Fibroblast of lung (primary cell): ENCODE measurements around the gene PAPOLG. TPM values are rescaled to one million over a fixed set of nuclear protein-coding genes. Genes with fewer than 3 reads are reported as not detected.

ENCODE experiments used
- DNase-seq, 2 donors: peaks; one replicate each; pipeline versions ENCODE4 v3.0.0 to v3.0.0-alpha.2; 2010; ENCODE audit warnings: low read depth in 2 of 2
- H2AFZ ChIP-seq: 2 replicates; pipeline ENCODE4 v1.5.1; 2012; ENCODE audit warnings: low read length, control low read depth, inconsistent platforms
- H3K27ac ChIP-seq: 2 replicates; pipeline ENCODE4 v1.5.1; 2011; ENCODE audit warnings: low read length, control low read depth; ENCODE audit not compliant: insufficient read depth
- H3K27me3 ChIP-seq: 2 replicates; pipeline ENCODE4 v1.5.1; 2011; ENCODE audit warnings: mild to moderate bottlenecking, low read length; ENCODE audit not compliant: control insufficient read depth, insufficient read depth
- H3K36me3 ChIP-seq: 2 replicates; pipeline ENCODE4 v1.5.1; 2011; ENCODE audit warnings: low read length; ENCODE audit not compliant: control insufficient read depth, insufficient read depth
- H3K4me1 ChIP-seq: 2 replicates; pipeline ENCODE4 v1.5.1; 2011; ENCODE audit warnings: low read length; ENCODE audit not compliant: control insufficient read depth, insufficient read depth; ENCODE audit errors: extremely low read depth
- H3K4me2 ChIP-seq: 2 replicates; pipeline ENCODE4 v1.5.1; 2011; ENCODE audit warnings: low read length, control low read depth; ENCODE audit not compliant: insufficient read depth; ENCODE audit errors: extremely low read depth
- H3K4me3 ChIP-seq, 4 experiments: fragments of 200-600 bp in 1 of 4; sonication (generic) in 1 of 4; replicated peaks in 1 of 4; 2 replicates each; pipeline ENCODE4 v1.5.1; 2011 to 2016; ENCODE audit warnings: low read length in 4 of 4, low read depth in 3 of 4, mild to moderate bottlenecking in 3 of 4, control low read depth in 2 of 4, inconsistent platforms in 1 of 4, mixed read lengths in 1 of 4; ENCODE audit not compliant: insufficient read depth in 1 of 4; ENCODE audit errors: control extremely low read depth in 1 of 4
- H3K79me2 ChIP-seq: 2 replicates; pipeline ENCODE4 v1.5.1; 2012; ENCODE audit warnings: mild to moderate bottlenecking, low read length, inconsistent platforms; ENCODE audit not compliant: control insufficient read depth, insufficient read depth
- H3K9ac ChIP-seq: 2 replicates; pipeline ENCODE4 v1.5.1; 2011; ENCODE audit warnings: mild to moderate bottlenecking, low read length, control low read depth; ENCODE audit not compliant: insufficient read depth
- H3K9me3 ChIP-seq: 2 replicates; pipeline ENCODE4 v1.5.1; 2012; ENCODE audit warnings: low read depth, low read length; ENCODE audit not compliant: control insufficient read depth, insufficient read depth
- H4K20me1 ChIP-seq: 2 replicates; pipeline ENCODE4 v1.5.1; 2011; ENCODE audit warnings: low read length; ENCODE audit not compliant: control insufficient read depth, insufficient read depth; ENCODE audit errors: extremely low read depth
- CTCF ChIP-seq, 2 donors: IDR thresholded peaks in 1 of 2; conservative IDR thresholded peaks in 1 of 2; 1 replicate in 1 of 2; 2 replicates in 1 of 2; pipeline ENCODE4 v1.5.1; 2011 to 2012; ENCODE audit warnings: low read length in 2 of 2, control low read depth in 1 of 2, inconsistent platforms in 1 of 2, low read depth in 1 of 2, mild to moderate bottlenecking in 1 of 2
- EZH2 ChIP-seq: IDR thresholded peaks from 2 replicates; pipeline ENCODE4 v1.5.1; 2012; ENCODE audit warnings: low read length, control low read depth, mild to moderate bottlenecking; ENCODE audit errors: missing control alignments
- polyA minus RNA-seq: library from RNA; depleted of rRNA, polyadenylated mRNA; stranded (reverse); fragments of >200 nt; gene quantifications from 2 replicates; pipeline ENCODE4 v1.2.3, GENCODE V29; 2011; ENCODE audit warnings: low replicate concordance
- polyA plus RNA-seq, 2 donors: library from polyadenylated mRNA; depleted of rRNA in 1 of 2; stranded (reverse) in 1 of 2; unstranded in 1 of 2; fragments of >200 nt; gene quantifications; 2 replicates each; pipeline ENCODE4 v1.2.1, GENCODE V29; 2011 to 2012; ENCODE audit warnings: missing spikeins in 1 of 2
- total RNA-seq: library from RNA; depleted of rRNA; stranded (reverse); fragments of >200 nt; gene quantifications from 2 replicates; pipeline ENCODE4 v1.2.1, GENCODE V29; 2014

Gene PAPOLG
- total RNA-seq (11.2 and 14.1 TPM in 2 replicates), polyA plus RNA-seq (9.1 and 11.9 TPM in 2 replicates), polyA minus RNA-seq (2.1 and 3.5 TPM in 2 replicates)
- 4.3 and 6.1 TPM in 2 replicates for polyA plus RNA-seq (2012)

GRCh38 chr2:60756097-60757087 is at the start of gene PAPOLG:
PAPOLG (plus strand) TSS chr2:60756268; CDS start chr2:60756479, 211 bp downstream.
- peak within 1 kb of the TSS; percentile 79 for H3K9ac ChIP-seq
- peaks cover 25% of the 10 kb centered on the region for H3K79me2 ChIP-seq
- H3K4me3 ChIP-seq, result peak within 1 kb of the TSS; percentile 68 to 94 (median 74)
- H4K20me1 ChIP-seq, result no peaks in the 10 kb centered on the region
- peak within 1 kb of the TSS; percentile 82 for H3K27ac ChIP-seq
- peak within 1 kb of the TSS; percentile 94 for H3K4me2 ChIP-seq
- peak within 1 kb of the TSS; percentile 99 for H2AFZ ChIP-seq
- no peaks in the 10 kb centered on the region for H3K27me3 ChIP-seq
- peak; percentile 87 to 88 for DNase-seq
- no peaks in the 10 kb centered on the region for H3K4me1 ChIP-seq
- TF ChIP-seq CTCF (conservative IDR thresholded peaks at IDR 0.05 in 1 of 2, IDR thresholded peaks at IDR 0.05 in 1 of 2; ENCODE audit: low read depth in 1 of 2, low read length in 2 of 2) (no peak), EZH2 (no peak)
- no peaks in the 10 kb centered on the region for H3K9me3 ChIP-seq
- H3K36me3 ChIP-seq, result peaks cover 2% of the 10 kb centered on the region

- Histone ChIP-seq H3K27me3 (no peaks in the 10 kb centered on the region), H3K9me3 (no peaks in the 10 kb centered on the region), H3K4me1 (no peaks in the 10 kb centered on the region), H2AFZ (no peak overlapping the region), H3K4me2 (no peak overlapping the region), H3K36me3 (no peaks in the 10 kb centered on the region), H3K9ac (no peak overlapping the region), H3K79me2 (no peaks in the 10 kb centered on the region), H4K20me1 (no peaks in the 10 kb centered on the region), H3K27ac (no peak overlapping the region), H3K4me3 (no peak overlapping the region)
- DNase-seq, result peak; percentile 19 to 47
- TF ChIP-seq EZH2, result no peak
- TF ChIP-seq CTCF (conservative IDR thresholded peaks at IDR 0.05 in 1 of 2, IDR thresholded peaks at IDR 0.05 in 1 of 2; ENCODE audit: low read depth in 1 of 2, low read length in 2 of 2), result peak; percentile 50 to 65
Observed at GRCh38 chr2:60707750-60708371, 48.2 kb upstream of the PAPOLG start.

GRCh38 chr2:60708630-60709320 is 47.3 kb upstream of the PAPOLG start:
- DNase-seq, result no peak
- Histone ChIP-seq H3K79me2 (no peaks in the 10 kb centered on the region), H2AFZ (no peak overlapping the region), H3K4me1 (no peaks in the 10 kb centered on the region), H3K4me3 (no peak overlapping the region), H3K36me3 (no peaks in the 10 kb centered on the region), H3K9me3 (no peaks in the 10 kb centered on the region), H4K20me1 (no peaks in the 10 kb centered on the region), H3K9ac (no peak overlapping the region), H3K27ac (no peak overlapping the region), H3K4me2 (no peak overlapping the region), H3K27me3 (no peaks in the 10 kb centered on the region)
- no peak for TF ChIP-seq CTCF (conservative IDR thresholded peaks at IDR 0.05 in 1 of 2, IDR thresholded peaks at IDR 0.05 in 1 of 2; ENCODE audit: low read depth in 1 of 2, low read length in 2 of 2)
